Skin epidermis (tissue), 12 donors: Measurements from ENCODE around the gene KATNBL1.
A peak's percentile ranks its signal among the peaks of the same experiment; 100 is the strongest.

ENCODE experiments used
- H3K27ac ChIP-seq, 21 experiments: fragments of 200-600 bp; sonication (generic) in 11 of 21; one replicate each; pipeline ENCODE4 v1.5.0; 2020; ENCODE audit warnings: mild to moderate bottlenecking in 3 of 21, inconsistent platforms in 2 of 21, moderate library complexity in 2 of 21
- H3K4me3 ChIP-seq, 7 experiments: fragments of 200-600 bp; sonication (generic) in 2 of 7; one replicate each; pipeline ENCODE4 v1.5.0; 2020; ENCODE audit warnings: inconsistent platforms in 2 of 7, mild to moderate bottlenecking in 2 of 7, moderate library complexity in 1 of 7

The KATNBL1 gene, protein sequence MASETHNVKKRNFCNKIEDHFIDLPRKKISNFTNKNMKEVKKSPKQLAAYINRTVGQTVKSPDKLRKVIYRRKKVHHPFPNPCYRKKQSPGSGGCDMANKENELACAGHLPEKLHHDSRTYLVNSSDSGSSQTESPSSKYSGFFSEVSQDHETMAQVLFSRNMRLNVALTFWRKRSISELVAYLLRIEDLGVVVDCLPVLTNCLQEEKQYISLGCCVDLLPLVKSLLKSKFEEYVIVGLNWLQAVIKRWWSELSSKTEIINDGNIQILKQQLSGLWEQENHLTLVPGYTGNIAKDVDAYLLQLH

DNA sequence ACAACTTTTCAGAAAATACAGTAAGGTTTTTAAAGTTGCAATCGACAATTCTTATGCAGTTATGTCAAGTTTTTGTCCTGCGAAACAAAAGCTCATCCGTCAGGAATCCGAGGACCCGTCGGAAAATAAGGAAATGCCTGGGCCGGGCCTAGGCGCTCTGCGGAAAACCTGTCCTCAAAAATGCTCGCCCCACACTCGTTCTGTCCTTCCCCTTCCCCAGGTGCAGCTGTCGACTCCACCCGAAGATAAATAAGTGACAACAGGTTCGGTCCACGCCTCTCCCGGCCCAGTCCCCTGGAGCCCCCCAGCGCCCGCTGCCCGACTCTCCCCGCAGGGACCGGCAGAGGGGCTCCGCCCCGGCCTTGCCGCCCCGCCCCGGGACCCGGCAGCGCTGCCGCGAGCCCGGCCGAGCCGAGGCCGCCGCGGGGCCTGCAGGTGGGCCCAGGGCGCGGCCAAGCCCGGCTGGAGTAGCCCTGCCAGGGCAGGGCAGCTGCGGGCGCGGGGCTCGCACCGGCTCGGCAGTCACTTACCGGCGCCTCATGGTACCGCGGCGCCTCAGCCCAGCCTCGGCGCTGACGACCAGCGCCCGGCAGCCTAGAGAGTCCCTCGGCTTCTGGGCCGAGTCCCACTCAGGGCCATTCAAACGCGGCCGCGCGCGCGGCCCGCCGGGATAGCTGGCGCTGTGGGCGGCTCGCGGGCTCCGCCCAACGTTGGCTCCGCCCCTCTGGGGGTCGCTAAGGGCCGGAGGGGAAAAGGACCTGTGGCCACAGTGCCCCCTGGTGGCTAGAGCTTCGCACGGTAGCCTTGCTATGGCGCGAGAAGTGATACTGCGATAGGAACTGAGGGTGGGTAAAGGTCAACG lies at the start of gene KATNBL1:
TSS of gene KATNBL1 (minus strand) at position 676 of the 862 bp plus-strand sequence. CDS start 46,420 bp downstream, outside the sequence.
- peak within 1 kb of the TSS; percentile 37 to 63 (median 57) for H3K4me3 ChIP-seq
- H3K27ac ChIP-seq = peak within 1 kb of the TSS; percentile 31 to 93 (median 85)

DNA sequence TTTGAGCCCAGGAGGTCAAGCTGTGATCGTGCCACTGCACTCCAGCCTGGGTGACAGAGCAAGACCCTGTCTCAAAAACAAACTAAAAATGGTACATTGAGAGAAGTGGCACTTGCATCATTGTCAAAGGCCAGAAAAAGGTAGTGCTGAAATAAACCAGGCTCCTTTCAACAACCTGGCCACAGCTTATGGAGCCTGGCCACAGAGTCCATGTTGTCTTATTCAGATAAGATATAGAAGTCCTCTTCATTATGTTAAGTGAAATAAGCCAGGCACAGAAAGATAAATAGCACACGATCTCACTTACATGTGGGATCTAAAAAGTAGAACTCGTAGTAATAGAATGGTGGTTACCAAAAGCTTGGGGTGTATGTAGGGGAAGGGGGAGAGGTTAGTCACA lies 49.7 kb upstream of the KATNBL1 start:
- H3K27ac ChIP-seq = no peak overlapping the region

DNA sequence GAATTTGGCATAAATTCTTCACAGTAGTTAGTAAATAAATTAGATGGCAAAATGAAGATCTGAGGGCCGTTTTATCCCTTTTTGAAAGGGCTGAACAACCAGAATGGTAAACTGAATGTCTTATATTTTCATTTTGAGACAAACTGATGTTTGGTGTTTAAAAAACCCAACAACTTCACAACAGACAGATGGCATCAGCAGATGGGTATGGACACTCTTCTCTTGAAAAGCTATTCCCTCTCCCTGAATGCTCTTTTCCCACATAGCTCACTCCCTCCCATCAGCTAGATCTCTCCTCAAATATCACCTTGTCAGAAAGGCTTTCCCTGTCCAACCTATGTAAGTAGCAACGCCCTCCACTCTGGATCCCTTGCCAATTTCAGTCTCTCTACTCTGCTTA lies 48.3 kb upstream of the KATNBL1 start:
- Histone ChIP-seq H3K4me3 (no peak overlapping the region), H3K27ac (no peak overlapping the region)

More for the DNA sequence above, 49.7 kb upstream of the KATNBL1 start:
- H3K4me3 ChIP-seq = no peak overlapping the region

DNA sequence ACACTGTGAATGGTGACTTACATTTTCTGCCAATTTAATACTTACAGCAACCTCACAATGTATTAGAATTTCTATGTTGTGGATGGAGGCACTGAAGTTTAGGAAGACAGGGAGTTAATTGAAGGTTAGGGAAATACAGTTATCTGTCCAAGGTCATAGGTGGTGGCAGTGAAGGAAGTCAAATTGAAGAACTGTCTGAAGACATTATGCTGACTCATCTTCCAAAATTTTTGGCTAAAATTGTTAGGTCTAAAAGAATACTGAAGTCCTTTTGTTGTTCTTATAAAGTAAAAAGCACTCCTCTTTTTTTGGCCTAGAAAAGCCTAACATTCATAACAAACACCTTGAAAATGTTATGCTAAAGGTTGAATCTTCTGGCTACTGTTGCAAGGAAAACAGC lies 42.6 kb upstream of the KATNBL1 start:
- Histone ChIP-seq H3K27ac (no peak overlapping the region), H3K4me3 (no peak overlapping the region)

DNA sequence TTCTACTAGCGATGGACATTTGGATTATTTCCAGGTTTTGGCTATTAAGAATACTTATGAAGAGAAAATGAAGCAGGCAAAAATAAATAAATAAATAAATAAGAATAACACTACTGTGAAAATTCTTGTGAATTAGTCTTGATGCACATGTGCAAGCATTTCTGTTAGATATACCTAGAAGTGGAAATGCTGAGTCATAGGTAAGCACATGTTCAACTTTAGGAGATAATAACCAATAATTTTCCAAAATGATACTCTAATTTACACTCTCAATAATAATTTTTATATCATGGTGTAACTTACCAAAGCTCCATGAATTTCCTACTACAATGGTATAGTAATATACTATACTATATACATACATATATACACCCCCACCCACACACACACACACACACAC lies 38.3 kb upstream of the KATNBL1 start:
- no peak overlapping the region for H3K4me3 ChIP-seq
- H3K27ac ChIP-seq = no peak overlapping the region

DNA sequence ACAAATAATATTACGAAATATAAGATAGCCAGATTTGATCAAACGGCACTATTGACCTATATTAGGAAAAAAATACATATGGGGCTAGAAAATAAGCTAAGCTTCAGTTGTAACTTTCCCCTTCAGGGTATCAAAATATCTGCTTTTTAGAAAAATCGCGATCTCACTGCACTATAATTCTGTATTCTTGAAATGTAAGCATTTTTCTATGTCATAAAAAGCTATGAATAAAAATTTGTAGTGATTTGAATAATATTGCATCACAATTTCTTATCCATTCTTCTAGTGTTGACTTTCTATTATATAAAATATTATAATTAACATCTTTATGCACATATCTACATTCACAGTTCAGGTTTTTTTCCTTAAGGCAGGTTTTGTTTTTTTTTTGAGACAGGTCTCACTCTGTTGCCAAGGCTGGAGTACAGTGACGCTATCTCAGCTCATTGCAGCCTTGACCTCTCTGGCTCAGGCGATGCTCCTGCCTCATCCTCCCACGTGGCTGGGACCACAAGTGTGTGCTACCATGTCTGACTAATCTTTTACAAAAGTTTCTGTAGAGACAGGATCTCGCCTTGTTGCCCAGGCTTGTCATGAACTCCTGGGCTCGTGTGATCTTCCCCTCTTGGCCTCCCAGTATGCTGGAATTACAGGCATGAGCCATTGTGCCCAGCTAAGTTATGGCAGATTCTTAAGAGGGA lies 36.5 kb upstream of the KATNBL1 start:
- H3K27ac ChIP-seq = no peak overlapping the region
- H3K4me3 ChIP-seq = no peak overlapping the region

DNA sequence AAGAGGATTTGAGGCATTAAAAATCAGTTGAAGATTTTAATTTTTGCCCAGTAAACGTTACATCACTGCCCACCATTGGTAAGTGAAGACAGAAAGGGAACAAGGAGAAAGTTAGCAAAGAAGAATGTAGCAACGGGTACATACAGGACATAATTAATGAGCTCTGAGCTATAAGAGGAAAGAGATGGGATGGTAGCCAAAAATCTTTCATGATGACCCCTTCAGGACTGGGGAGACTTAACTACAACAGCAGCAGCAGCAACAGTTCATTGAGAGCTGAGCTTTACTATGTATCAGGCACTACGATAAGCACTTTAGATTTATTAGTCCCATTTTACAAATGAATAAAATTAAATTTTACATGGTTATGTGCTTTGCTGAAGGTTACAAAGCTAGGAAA lies 33.3 kb upstream of the KATNBL1 start:
- Histone ChIP-seq H3K27ac (no peak overlapping the region), H3K4me3 (no peak overlapping the region)

DNA sequence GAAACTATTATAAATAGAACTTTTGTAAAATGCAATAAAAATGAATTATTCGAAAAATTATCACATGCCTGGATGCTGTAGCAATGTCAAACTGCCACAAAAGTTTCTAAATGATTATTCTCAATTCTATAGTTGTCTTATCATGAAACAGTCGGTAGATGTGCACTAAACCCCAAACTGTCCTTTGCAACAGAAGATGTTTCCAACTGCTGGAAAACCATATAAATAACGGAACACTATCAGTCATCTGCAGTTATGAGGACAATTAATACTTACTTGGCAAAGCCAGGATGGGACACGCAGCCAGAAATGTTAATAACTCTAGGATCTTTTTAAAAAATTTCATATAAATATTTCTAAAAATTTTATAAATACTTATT lies 32.4 kb upstream of the KATNBL1 start:
- Histone ChIP-seq H3K27ac (no peak overlapping the region), H3K4me3 (no peak overlapping the region)

DNA sequence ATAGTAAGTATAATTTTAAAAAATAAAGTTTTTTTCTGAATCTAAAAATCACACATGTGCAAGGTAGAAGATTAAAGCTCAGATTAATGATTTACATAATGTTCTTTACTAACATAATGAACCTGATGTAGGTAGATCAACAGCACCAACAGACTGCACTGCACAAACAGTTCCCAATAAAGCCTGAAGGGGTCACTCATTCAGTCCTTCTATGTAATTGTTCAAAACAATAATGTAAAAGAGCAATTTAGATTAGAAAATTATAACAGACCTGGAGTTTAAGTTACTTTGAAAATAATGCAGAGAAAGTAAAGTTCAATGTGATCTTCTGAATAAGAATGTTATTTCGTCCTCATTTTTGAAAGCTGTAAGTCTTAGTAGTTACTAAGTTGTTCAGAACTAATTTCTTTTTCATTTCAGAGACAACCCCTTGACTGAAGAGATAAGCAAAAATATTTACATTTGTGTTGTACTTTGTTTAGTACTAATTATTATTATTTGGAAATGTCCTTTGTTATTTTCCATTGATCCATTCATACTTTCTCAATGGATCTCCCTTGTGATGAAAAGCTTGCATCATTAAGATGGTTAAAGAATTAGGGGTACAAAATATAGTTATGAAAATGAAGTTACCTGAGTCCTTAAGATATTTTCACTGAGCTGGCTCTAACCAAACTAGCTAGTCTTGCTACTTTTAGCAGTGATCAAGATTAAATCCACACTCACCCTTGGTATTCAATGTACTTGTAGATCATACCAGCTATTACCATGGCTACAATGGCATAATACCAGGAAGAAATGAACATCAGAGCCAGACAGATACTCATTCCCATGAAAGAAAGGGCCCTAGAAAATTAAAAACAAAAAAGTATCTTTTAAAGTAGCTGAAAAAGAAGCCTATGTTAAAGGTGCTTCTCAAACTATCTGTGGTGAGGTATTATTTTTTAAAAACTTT lies 31.8 kb upstream of the KATNBL1 start:
- Histone ChIP-seq H3K27ac (no peak overlapping the region), H3K4me3 (no peak overlapping the region)

DNA sequence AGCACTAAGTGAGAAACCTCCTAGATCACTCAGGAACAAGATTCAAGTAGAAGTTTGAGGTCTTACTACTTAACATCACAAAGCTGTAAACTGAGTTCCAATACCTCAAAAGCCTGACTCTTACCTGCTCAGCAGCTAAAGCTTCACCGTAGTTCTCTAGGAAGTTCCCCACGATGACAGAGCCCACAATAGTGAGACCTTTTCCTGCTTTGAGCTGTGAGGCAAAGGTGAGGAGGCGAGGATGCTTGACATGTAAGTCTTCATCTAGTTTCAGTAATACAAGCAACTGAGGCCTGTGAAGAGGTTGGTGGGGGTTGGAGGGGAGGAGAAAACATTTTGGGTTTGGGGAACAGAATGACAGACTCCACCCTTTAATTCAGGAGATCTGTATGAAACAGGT lies 30.6 kb upstream of the KATNBL1 start:
- H3K27ac ChIP-seq = peak overlapping the region in 2 of 21 experiments; percentile 65 to 69
- no peak overlapping the region for H3K4me3 ChIP-seq

DNA sequence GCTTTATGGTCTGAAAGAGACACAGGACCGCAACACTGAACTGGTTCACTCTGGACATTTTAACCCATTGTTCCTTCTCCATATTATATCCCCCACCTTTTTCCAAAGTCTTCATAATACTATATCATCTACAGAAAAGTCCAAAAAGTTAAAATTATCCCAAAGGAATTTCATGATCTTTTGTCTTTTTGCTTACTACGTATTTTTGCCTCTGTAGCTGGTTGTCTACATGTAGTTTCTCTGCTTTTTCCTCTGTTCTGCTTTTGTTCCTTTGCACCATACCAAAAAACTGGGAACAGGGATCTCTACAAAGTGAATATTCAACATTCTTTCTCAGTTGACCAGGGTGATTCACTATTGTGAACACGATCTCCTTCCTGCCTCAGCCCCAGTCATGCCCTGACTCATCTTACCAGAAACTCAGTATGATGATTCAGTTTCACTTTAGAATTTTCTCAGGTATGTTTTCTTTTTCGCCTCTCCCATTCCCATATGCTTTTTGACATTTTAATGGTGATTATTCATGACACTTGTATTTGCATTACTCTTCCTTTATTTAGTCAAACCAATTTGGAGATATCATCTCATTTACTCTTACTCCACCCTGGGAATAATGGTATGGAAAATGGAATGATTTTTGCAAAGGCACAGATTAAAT lies 29.4 kb upstream of the KATNBL1 start:
- peak overlapping the region in 10 of 21 experiments; percentile 24 to 71 (median 56) for H3K27ac ChIP-seq
- H3K4me3 ChIP-seq = no peak overlapping the region

DNA sequence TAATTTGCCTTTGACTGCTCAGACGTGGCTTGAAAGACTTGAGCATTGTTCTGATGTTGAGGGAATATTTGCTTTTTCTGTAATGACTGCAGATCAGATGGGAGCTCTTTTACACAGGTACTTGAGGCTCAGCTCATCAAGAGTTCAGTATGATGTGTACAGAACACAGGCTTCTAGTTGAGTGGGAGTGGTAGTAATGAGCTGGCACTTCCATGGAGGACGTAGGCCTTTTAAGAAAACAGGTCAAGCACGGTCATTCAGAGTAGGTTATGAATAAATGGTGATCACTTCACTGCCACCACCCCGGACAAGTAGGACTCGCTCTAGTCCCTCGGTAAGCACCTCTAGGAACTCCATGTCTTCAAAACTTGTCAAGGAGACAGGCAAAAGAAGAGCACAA lies 23.7 kb upstream of the KATNBL1 start:
- H3K4me3 ChIP-seq = no peak overlapping the region

DNA sequence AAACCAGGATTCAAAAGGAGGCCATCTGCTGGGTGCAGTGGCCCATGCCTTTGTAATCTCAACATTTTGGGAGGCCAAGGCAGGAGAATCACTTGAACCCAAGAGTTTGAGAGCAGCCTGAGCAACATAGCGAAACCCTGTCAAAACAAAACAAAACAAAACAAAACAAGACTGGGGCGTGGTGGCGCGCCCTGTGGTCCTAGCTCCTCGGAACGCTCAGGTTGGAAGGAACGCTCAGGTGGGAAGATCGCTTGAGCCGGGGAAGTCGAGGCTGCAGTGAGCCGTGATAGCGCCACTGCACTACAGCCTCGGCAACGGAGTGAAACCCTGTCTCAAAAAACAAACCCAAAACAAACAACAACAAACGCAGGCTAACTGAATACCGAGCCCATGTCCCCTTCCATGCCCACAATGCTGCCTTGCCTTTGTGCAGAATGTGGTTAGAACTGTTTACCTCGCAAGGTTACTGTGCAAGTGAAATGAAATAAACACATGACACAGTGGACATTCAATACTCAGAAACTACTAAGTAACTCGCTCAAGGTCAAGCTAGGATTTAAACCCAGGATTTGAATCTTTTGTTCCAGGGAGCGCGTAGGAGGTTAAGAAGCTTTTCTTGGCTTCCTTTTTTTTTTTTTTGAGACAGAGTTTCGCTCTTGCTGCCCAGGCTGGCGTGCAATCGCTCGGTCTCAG lies 14.2 kb upstream of the KATNBL1 start:
- Histone ChIP-seq H3K27ac (peak overlapping the region in 20 of 21 experiments; percentile 39 to 93 (median 86)), H3K4me3 (peak overlapping the region; percentile 84 to 96 (median 85))

More for the DNA sequence above, 23.7 kb upstream of the KATNBL1 start:
- H3K27ac ChIP-seq = no peak overlapping the region

DNA sequence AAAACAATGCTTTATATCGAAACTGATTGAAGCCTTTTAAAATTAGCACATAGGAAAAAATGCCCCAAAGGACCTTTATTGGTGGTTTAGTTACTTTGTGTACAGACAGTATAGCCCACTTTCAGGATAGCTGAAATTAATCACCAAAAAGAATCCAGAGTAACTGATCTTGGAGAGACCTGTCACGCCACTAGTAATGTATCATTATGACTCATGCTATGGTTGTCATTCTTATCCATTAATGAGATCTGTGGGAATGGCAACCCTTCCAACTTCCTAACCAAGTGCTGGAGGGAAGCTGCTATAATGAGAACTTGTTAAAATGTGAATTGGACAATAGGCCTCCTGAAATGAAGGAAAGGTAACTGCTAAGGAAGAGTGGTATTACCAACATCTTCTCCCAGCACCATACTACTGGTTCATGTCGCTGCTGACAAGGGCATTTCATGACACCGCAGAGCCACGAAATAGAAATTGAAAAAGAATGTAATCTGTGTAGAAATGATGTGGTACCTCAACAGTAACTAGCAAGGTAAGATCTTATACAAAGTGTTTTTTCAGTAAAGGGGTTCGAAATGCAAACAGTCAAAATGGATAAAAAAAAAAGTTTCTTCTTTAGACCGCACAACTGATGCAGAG lies 7.8 kb upstream of the KATNBL1 start:
- Histone ChIP-seq H3K4me3 (no peak overlapping the region), H3K27ac (no peak overlapping the region)

DNA sequence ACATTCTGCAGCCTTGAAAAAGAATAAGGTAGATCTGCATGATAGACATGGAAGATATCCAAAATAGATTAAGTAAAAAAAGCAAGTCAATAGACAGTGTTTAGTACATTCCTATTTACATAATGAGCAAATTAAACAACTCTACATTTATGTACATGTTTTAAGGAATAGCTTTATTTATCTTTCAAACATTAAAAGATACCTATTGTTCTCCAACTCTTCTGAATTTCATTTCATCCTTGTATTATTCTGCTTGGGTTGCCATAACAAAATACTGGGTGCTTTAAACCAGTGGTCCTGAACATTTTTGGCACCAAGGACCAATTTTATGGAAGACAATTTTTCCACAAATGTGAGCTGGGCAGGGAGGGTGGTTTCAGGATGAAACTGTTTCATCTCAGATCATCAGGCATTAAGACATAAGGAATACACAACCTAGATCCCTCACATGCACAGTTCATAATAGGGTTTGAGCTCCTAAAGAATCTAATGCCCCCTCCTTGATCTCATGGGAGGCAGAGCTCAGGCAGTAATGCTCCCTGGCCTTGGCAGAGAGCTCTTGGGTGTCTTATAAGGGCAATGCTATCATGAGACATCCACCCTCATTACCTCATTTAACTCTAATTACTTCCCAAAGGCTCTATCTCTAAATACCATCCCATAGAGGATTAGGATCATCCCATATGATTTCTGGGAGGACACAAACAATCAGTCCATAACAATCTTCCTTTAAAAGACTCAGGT lies 6.8 kb upstream of the KATNBL1 start:
- Histone ChIP-seq H3K4me3 (no peak overlapping the region), H3K27ac (no peak overlapping the region)

DNA sequence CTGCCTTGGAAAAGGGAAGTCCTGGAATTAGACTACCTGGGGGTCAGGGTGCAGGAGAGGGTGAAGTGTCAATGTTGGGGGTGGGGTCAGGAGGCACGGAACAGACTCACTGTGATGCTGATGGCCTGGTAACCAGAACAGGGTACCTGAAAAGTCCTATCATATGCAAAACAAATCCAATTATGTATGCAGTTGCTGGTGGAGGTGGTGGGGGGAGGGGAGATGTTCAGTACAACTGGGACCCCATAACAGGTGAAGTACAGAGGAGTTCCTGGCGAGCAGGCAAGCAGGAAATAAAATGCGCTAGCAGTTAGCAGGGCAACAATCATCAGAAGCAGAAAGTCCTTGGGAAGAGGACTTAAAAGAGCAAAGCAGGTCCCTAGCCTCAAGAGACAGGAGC lies 4.2 kb upstream of the KATNBL1 start:
- no peak overlapping the region for H3K27ac ChIP-seq

DNA sequence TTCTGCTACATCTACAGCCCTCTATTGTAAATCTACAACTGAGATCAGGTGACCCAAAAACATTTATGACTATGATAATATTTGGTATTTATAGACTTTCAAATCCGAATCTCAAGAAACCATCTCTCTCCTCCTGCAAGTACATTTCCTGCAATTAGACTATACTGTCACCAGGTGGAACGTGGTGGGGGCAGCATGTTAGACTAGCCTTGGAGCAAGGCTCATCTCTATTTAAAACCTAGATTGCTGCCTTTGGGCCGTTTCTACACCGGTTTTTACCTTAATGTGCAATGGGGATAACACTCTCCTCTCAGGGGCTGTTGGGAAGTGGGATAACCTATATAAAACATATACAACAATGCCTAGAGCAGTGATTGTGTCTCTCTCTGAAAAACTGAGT lies 3.8 kb upstream of the KATNBL1 start:
- no peak overlapping the region for H3K4me3 ChIP-seq
- H3K27ac ChIP-seq = no peak overlapping the region

More for the DNA sequence above, 4.2 kb upstream of the KATNBL1 start:
- no peak overlapping the region for H3K4me3 ChIP-seq
